ENCODE data around the gene C10orf105. TPM values are rescaled to one million over a fixed set of nuclear protein-coding genes. Genes with fewer than 3 reads are reported as not detected.

Gene C10orf105
- total RNA-seq, 2 donors from 2014 or later, result 0.13 to 0.33 TPM

- H3K9ac ChIP-seq (ENCODE audit: extremely low read depth, low read length, poor library complexity, severe bottlenecking), result no peak overlapping the region
- Mint-ChIP-seq H3K4me1 (peaks cover 5% of the 10 kb centered on the region), H3K9me3 (no peaks in the 10 kb centered on the region), H3K4me3 (no peak overlapping the region), H3K27me3 (ENCODE audit: insufficient read depth) (peaks cover 38% of the 10 kb centered on the region), H3K27ac (no peak overlapping the region), H3K36me3 (ENCODE audit: low read depth) (no peaks in the 10 kb centered on the region)
- H3K27me3 ChIP-seq (ENCODE audit: control insufficient read depth, insufficient read depth, low read length, poor library complexity, severe bottlenecking), result peaks cover 16% of the 10 kb centered on the region
- no peak overlapping the region for H3K27ac ChIP-seq (ENCODE audit: low read depth, low read length)
- H3K4me1 ChIP-seq (ENCODE audit: control insufficient read depth, insufficient read depth, low read length), result no peaks in the 10 kb centered on the region
- DNase-seq, result no peak
- H3K4me3 ChIP-seq (ENCODE audit: low read length), result no peak overlapping the region
- WGBS, 2 experiments (ENCODE audit: insufficient coverage in 1 of 2, insufficient read length in 1 of 2), result 89 to 91% methylated on average over 19 to 22 of the region's 22 CpGs
- H3K36me3 ChIP-seq (ENCODE audit: control insufficient read depth, insufficient read depth, low read length), result no peaks in the 10 kb centered on the region
- no peak for TF ChIP-seq CTCF (conservative IDR thresholded peaks at IDR 0.05)
- H3K9me3 ChIP-seq (ENCODE audit: control insufficient read depth, low read length), result no peaks in the 10 kb centered on the region
Measured at GRCh38 chr10:71765906-71766716, 46.5 kb upstream of the C10orf105 start.

GRCh38 chr10:71765176-71765904 is 45.8 kb upstream of the C10orf105 start:
- WGBS, 2 experiments (ENCODE audit: insufficient coverage in 1 of 2, insufficient read length in 1 of 2), result 88 to 97% methylated on average over 4 to 8 of the region's 8 CpGs
- H3K4me1 ChIP-seq (ENCODE audit: control insufficient read depth, insufficient read depth, low read length), result no peaks in the 10 kb centered on the region
- Mint-ChIP-seq H3K27ac (no peak overlapping the region), H3K9me3 (no peaks in the 10 kb centered on the region), H3K27me3 (ENCODE audit: insufficient read depth) (peaks cover 34% of the 10 kb centered on the region), H3K36me3 (ENCODE audit: low read depth) (no peaks in the 10 kb centered on the region), H3K4me3 (no peak overlapping the region), H3K4me1 (peaks cover 5% of the 10 kb centered on the region)
- peaks cover 16% of the 10 kb centered on the region for H3K27me3 ChIP-seq (ENCODE audit: control insufficient read depth, insufficient read depth, low read length, poor library complexity, severe bottlenecking)
- H3K36me3 ChIP-seq (ENCODE audit: control insufficient read depth, insufficient read depth, low read length), result no peaks in the 10 kb centered on the region
- no peak for TF ChIP-seq CTCF (conservative IDR thresholded peaks at IDR 0.05)
- H3K9ac ChIP-seq (ENCODE audit: extremely low read depth, low read length, poor library complexity, severe bottlenecking), result no peak overlapping the region
- DNase-seq, result no peak
- H3K27ac ChIP-seq (ENCODE audit: low read depth, low read length), result no peak overlapping the region
- no peak overlapping the region for H3K4me3 ChIP-seq (ENCODE audit: low read length)
- H3K9me3 ChIP-seq (ENCODE audit: control insufficient read depth, low read length), result no peaks in the 10 kb centered on the region

- H3K4me1 Mint-ChIP-seq, result peaks cover 5% of the 10 kb centered on the region
- WGBS, 2 experiments (ENCODE audit: insufficient coverage in 1 of 2, insufficient read length in 1 of 2), result 83 to 86% methylated on average over 8 to 11 of the region's 11 CpGs
- no peak overlapping the region for H3K4me3 ChIP-seq (ENCODE audit: low read length)
- H3K9me3 Mint-ChIP-seq, result no peaks in the 10 kb centered on the region
- no peak overlapping the region for H3K27ac Mint-ChIP-seq
- H3K27me3 Mint-ChIP-seq (ENCODE audit: insufficient read depth), result peaks cover 34% of the 10 kb centered on the region
- H3K4me3 Mint-ChIP-seq, result no peak overlapping the region
- no peaks in the 10 kb centered on the region for H3K9me3 ChIP-seq (ENCODE audit: control insufficient read depth, low read length)
- H3K36me3 Mint-ChIP-seq (ENCODE audit: low read depth), result no peaks in the 10 kb centered on the region
- H3K27me3 ChIP-seq (ENCODE audit: control insufficient read depth, insufficient read depth, low read length, poor library complexity, severe bottlenecking), result peaks cover 16% of the 10 kb centered on the region
- DNase-seq, result no peak
- no peak for TF ChIP-seq CTCF (conservative IDR thresholded peaks at IDR 0.05)
- H3K9ac ChIP-seq (ENCODE audit: extremely low read depth, low read length, poor library complexity, severe bottlenecking), result no peak overlapping the region
- H3K36me3 ChIP-seq (ENCODE audit: control insufficient read depth, insufficient read depth, low read length), result no peaks in the 10 kb centered on the region
- H3K4me1 ChIP-seq (ENCODE audit: control insufficient read depth, insufficient read depth, low read length), result no peaks in the 10 kb centered on the region
- no peak overlapping the region for H3K27ac ChIP-seq (ENCODE audit: low read depth, low read length)
Measured at GRCh38 chr10:71763352-71764127, 44.0 kb upstream of the C10orf105 start.
